ENCODE results near the gene MGMT. TPM values are rescaled to one million over a fixed set of nuclear protein-coding genes. Genes with fewer than 3 reads are reported as not detected.

Gene MGMT
- total RNA-seq, 1 donor from 2014 or later: 29.7 TPM

- no peaks in the 10 kb centered on the region for H3K36me3 ChIP-seq (ENCODE audit: control insufficient read depth in 3 of 3, insufficient read depth in 3 of 3, low read length in 3 of 3)
- H3K4me3 ChIP-seq (ENCODE audit: low read length in 3 of 3): no peak overlapping the region
- H3K27ac ChIP-seq (ENCODE audit: low read depth, low read length): no peak overlapping the region
- no peaks in the 10 kb centered on the region for H3K4me1 ChIP-seq (ENCODE audit: control insufficient read depth in 3 of 3, insufficient read depth in 3 of 3, low read length in 3 of 3)
- no peak overlapping the region for H3K9ac ChIP-seq (ENCODE audit: low read depth in 1 of 3, low read length in 3 of 3)
- no peaks in the 10 kb centered on the region for H3K27me3 ChIP-seq (ENCODE audit: control insufficient read depth in 3 of 3, insufficient read depth in 3 of 3, low read length in 3 of 3)
- H3K9me3 ChIP-seq (ENCODE audit: control insufficient read depth in 3 of 3, low read length in 3 of 3): no peaks in the 10 kb centered on the region
Measured at GRCh38 chr10:129622736-129623135, 155.7 kb downstream of the MGMT start.

GRCh38 chr10:129624526-129624925, 157.5 kb downstream of the MGMT start:
- H3K4me1 ChIP-seq (ENCODE audit: control insufficient read depth in 3 of 3, insufficient read depth in 3 of 3, low read length in 3 of 3): peaks cover 0 to 9% (median 4%) of the 10 kb centered on the region in 3 donors
- H3K9ac ChIP-seq (ENCODE audit: low read depth in 1 of 3, low read length in 3 of 3): no peak overlapping the region
- H3K27ac ChIP-seq (ENCODE audit: low read depth, low read length): no peak overlapping the region
- H3K9me3 ChIP-seq (ENCODE audit: control insufficient read depth in 3 of 3, low read length in 3 of 3): no peaks in the 10 kb centered on the region
- no peak overlapping the region for H3K4me3 ChIP-seq (ENCODE audit: low read length in 3 of 3)
- H3K27me3 ChIP-seq (ENCODE audit: control insufficient read depth in 3 of 3, insufficient read depth in 3 of 3, low read length in 3 of 3): no peaks in the 10 kb centered on the region
- no peaks in the 10 kb centered on the region for H3K36me3 ChIP-seq (ENCODE audit: control insufficient read depth in 3 of 3, insufficient read depth in 3 of 3, low read length in 3 of 3)

DNA sequence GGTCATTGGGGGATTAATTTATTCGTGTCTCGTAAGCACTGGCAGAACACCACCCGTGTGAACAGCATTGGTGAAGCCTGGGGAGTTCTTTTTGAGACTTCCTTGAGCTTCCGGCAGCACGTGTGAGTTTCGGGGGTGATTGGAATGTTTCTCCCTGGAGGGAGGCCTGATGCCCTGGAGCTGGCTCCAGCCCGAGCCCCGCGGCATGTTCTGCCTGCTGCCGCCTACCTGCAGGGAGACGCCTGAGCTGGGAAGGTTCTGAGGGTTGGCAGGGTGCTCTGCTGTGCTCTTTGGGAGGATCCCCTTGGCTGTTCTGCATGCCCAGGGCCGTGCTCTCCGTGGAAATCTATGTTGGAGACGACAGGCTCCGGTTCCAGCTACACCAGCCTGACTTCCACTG, 159.3 kb downstream of the MGMT start:
- Histone ChIP-seq H3K4me3 (ENCODE audit: low read length in 3 of 3) (no peak overlapping the region), H3K36me3 (ENCODE audit: control insufficient read depth in 3 of 3, insufficient read depth in 3 of 3, low read length in 3 of 3) (no peaks in the 10 kb centered on the region), H3K27ac (ENCODE audit: low read depth, low read length) (no peak overlapping the region), H3K4me1 (ENCODE audit: control insufficient read depth in 3 of 3, insufficient read depth in 3 of 3, low read length in 3 of 3) (peaks cover 0 to 9% (median 4%) of the 10 kb centered on the region in 3 donors), H3K9ac (ENCODE audit: low read depth in 1 of 3, low read length in 3 of 3) (no peak overlapping the region), H3K9me3 (ENCODE audit: control insufficient read depth in 3 of 3, low read length in 3 of 3) (no peaks in the 10 kb centered on the region), H3K27me3 (ENCODE audit: control insufficient read depth in 3 of 3, insufficient read depth in 3 of 3, low read length in 3 of 3) (no peaks in the 10 kb centered on the region)

DNA sequence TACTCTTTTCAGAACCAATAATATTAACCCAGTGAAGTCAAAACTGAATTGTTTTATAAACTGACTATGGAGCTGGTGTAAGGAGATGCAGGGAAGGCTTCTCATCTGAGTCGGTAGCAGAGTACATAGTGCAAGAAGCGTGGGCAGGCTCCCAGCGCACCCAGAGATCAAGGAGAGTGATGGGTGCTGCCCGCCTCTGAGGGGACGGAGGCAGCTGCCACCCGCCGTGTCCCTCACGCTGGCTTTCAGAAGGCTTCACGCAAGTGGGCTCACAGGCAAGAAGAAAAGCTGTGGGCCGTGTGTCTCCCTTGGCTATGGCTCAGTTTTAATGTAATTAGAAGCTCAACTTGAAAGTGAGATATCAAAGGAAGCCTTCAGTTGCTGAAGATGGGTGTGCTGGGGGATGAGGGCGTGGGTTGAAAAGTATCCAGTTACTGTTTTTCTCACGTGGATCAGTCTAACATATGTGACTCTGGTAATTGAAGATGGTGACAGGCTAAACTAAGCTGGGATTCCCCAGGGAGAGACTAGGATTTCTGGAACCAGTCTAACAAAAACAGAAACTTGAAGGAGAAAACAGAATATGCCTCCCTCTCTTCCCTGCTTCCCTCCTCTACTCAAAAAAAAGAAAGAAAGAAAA, 159.9 kb downstream of the MGMT start:
- Histone ChIP-seq H3K9ac (ENCODE audit: low read depth in 1 of 3, low read length in 3 of 3) (no peak overlapping the region), H3K27ac (ENCODE audit: low read depth, low read length) (no peak overlapping the region), H3K27me3 (ENCODE audit: control insufficient read depth in 3 of 3, insufficient read depth in 3 of 3, low read length in 3 of 3) (no peaks in the 10 kb centered on the region), H3K36me3 (ENCODE audit: control insufficient read depth in 3 of 3, insufficient read depth in 3 of 3, low read length in 3 of 3) (no peaks in the 10 kb centered on the region), H3K9me3 (ENCODE audit: control insufficient read depth in 3 of 3, low read length in 3 of 3) (no peaks in the 10 kb centered on the region), H3K4me1 (ENCODE audit: control insufficient read depth in 3 of 3, insufficient read depth in 3 of 3, low read length in 3 of 3) (peaks cover 0 to 9% (median 4%) of the 10 kb centered on the region in 3 donors), H3K4me3 (ENCODE audit: low read length in 3 of 3) (peak overlapping the region in 1 of 3 donors; percentile 29)

DNA sequence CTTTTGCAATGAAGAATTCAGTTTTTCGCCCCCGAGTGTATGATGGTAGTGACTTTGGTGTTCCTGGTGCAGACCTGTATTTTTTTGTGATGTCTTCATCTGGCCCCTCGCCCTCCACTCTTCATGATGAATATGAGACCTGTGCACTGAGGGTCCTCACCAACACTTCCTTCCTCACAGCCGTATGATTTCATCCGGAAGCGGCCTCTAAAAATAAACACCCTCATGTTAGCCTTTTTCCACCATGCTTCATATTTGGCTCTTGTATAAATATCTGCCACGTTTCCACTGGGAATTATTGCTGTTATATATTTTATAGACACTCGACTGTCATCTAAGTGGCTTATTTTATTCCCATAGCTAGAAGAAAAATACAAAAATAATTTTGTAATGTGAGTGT, 160.4 kb downstream of the MGMT start:
- Histone ChIP-seq H3K27ac (ENCODE audit: low read depth, low read length) (no peak overlapping the region), H3K9ac (ENCODE audit: low read depth in 1 of 3, low read length in 3 of 3) (no peak overlapping the region), H3K9me3 (ENCODE audit: control insufficient read depth in 3 of 3, low read length in 3 of 3) (no peaks in the 10 kb centered on the region), H3K4me3 (ENCODE audit: low read length in 3 of 3) (peak overlapping the region in 1 of 3 donors; percentile 3), H3K27me3 (ENCODE audit: control insufficient read depth in 3 of 3, insufficient read depth in 3 of 3, low read length in 3 of 3) (no peaks in the 10 kb centered on the region), H3K36me3 (ENCODE audit: control insufficient read depth in 3 of 3, insufficient read depth in 3 of 3, low read length in 3 of 3) (no peaks in the 10 kb centered on the region), H3K4me1 (ENCODE audit: control insufficient read depth in 3 of 3, insufficient read depth in 3 of 3, low read length in 3 of 3) (peaks cover 0 to 9% (median 4%) of the 10 kb centered on the region in 3 donors)

GRCh38 chr10:129628823-129629222, 161.8 kb downstream of the MGMT start:
- Histone ChIP-seq H3K9me3 (ENCODE audit: control insufficient read depth in 3 of 3, low read length in 3 of 3) (peaks cover 0 to under 1% (median 0%) of the 10 kb centered on the region in 3 donors), H3K9ac (ENCODE audit: low read depth in 1 of 3, low read length in 3 of 3) (no peak overlapping the region), H3K27ac (ENCODE audit: low read depth, low read length) (no peak overlapping the region), H3K4me1 (ENCODE audit: control insufficient read depth in 3 of 3, insufficient read depth in 3 of 3, low read length in 3 of 3) (peaks cover 0 to 9% (median 4%) of the 10 kb centered on the region in 3 donors), H3K27me3 (ENCODE audit: control insufficient read depth in 3 of 3, insufficient read depth in 3 of 3, low read length in 3 of 3) (no peaks in the 10 kb centered on the region), H3K36me3 (ENCODE audit: control insufficient read depth in 3 of 3, insufficient read depth in 3 of 3, low read length in 3 of 3) (no peaks in the 10 kb centered on the region), H3K4me3 (ENCODE audit: low read length in 3 of 3) (peak overlapping the region in 1 of 3 donors; percentile 7)

GRCh38 chr10:129629911-129630310, 162.9 kb downstream of the MGMT start:
- H3K36me3 ChIP-seq (ENCODE audit: control insufficient read depth in 3 of 3, insufficient read depth in 3 of 3, low read length in 3 of 3): no peaks in the 10 kb centered on the region
- H3K27me3 ChIP-seq (ENCODE audit: control insufficient read depth in 3 of 3, insufficient read depth in 3 of 3, low read length in 3 of 3): no peaks in the 10 kb centered on the region
- peaks cover 0 to 9% (median 4%) of the 10 kb centered on the region in 3 donors for H3K4me1 ChIP-seq (ENCODE audit: control insufficient read depth in 3 of 3, insufficient read depth in 3 of 3, low read length in 3 of 3)
- H3K9ac ChIP-seq (ENCODE audit: low read depth in 1 of 3, low read length in 3 of 3): no peak overlapping the region
- peaks cover 0 to 5% (median 3%) of the 10 kb centered on the region in 3 donors for H3K9me3 ChIP-seq (ENCODE audit: control insufficient read depth in 3 of 3, low read length in 3 of 3)
- H3K27ac ChIP-seq (ENCODE audit: low read depth, low read length): no peak overlapping the region
- H3K4me3 ChIP-seq (ENCODE audit: low read length in 3 of 3): no peak overlapping the region

GRCh38 chr10:129631006-129631405, 164.0 kb downstream of the MGMT start:
- Histone ChIP-seq H3K4me1 (ENCODE audit: control insufficient read depth in 3 of 3, insufficient read depth in 3 of 3, low read length in 3 of 3) (peaks cover 0 to 9% (median 4%) of the 10 kb centered on the region in 3 donors), H3K36me3 (ENCODE audit: control insufficient read depth in 3 of 3, insufficient read depth in 3 of 3, low read length in 3 of 3) (no peaks in the 10 kb centered on the region), H3K27ac (ENCODE audit: low read depth, low read length) (no peak overlapping the region), H3K27me3 (ENCODE audit: control insufficient read depth in 3 of 3, insufficient read depth in 3 of 3, low read length in 3 of 3) (no peaks in the 10 kb centered on the region), H3K9me3 (ENCODE audit: control insufficient read depth in 3 of 3, low read length in 3 of 3) (peaks cover 0 to 5% (median 3%) of the 10 kb centered on the region in 3 donors), H3K9ac (ENCODE audit: low read depth in 1 of 3, low read length in 3 of 3) (no peak overlapping the region), H3K4me3 (ENCODE audit: low read length in 3 of 3) (no peak overlapping the region)

DNA sequence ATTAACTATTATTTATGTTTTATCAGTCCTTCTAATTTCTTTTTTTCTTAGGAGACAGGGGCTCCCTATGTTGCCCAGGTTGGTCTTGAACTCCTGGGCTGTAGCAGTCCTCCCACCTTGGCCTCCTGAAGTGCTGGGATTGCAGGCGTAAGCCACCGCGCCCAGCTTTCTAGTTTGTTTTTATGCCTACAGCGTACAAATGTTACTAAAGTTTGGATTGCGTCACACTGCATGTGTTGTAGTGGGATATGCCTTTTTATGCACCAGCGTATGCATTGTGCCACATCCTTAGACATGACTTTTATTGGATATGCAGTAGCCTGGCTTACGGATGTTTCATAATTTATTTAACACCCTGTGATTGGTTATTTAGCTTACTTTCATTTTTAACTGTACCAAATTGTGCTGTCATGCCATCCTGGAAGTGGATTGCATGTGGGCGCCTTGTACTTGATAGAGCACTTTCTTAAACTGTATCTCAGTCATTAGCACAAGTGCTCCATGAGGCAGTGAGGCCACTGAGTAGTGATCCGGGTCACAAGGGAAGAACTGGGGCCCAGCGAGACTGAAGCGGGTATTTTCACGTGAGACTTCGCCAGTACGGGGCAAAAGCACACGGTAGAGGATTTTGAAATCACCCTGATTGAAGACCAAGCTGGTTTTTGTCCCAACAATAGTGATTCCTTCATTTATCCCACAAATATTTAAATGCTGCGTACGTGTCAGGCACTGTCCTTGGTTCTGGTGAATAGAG, 165.0 kb downstream of the MGMT start:
- Histone ChIP-seq H3K4me3 (ENCODE audit: low read length in 3 of 3) (no peak overlapping the region), H3K27ac (ENCODE audit: low read depth, low read length) (no peak overlapping the region), H3K9me3 (ENCODE audit: control insufficient read depth in 3 of 3, low read length in 3 of 3) (peaks cover 0 to 5% (median 3%) of the 10 kb centered on the region in 3 donors), H3K4me1 (ENCODE audit: control insufficient read depth in 3 of 3, insufficient read depth in 3 of 3, low read length in 3 of 3) (peaks cover 0 to 9% (median 4%) of the 10 kb centered on the region in 3 donors), H3K9ac (ENCODE audit: low read depth in 1 of 3, low read length in 3 of 3) (no peak overlapping the region), H3K27me3 (ENCODE audit: control insufficient read depth in 3 of 3, insufficient read depth in 3 of 3, low read length in 3 of 3) (no peaks in the 10 kb centered on the region), H3K36me3 (ENCODE audit: control insufficient read depth in 3 of 3, insufficient read depth in 3 of 3, low read length in 3 of 3) (no peaks in the 10 kb centered on the region)

DNA sequence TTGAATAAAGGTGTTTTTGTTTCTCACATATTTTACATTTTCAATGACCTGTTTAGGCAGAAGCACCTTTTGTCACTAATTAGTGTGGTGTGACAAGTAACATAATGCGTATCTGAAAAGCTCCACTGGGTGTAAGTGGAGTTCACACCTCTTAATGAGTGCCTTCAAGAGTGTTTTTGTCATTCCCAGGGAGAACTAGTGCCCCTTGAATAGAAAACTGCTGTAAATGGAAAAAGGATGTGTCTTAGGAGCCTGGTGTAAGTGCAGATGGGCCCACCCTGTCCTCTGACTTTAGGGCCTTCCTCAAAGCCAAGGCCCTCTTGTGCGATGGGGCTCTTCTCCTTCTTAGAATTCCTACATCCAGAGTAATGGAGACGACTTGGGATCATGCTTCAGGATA, 170.0 kb downstream of the MGMT start:
- Histone ChIP-seq H3K4me1 (ENCODE audit: control insufficient read depth in 3 of 3, insufficient read depth in 3 of 3, low read length in 3 of 3) (no peaks in the 10 kb centered on the region), H3K9me3 (ENCODE audit: control insufficient read depth in 3 of 3, low read length in 3 of 3) (peaks cover 0 to 5% (median 3%) of the 10 kb centered on the region in 3 donors), H3K9ac (ENCODE audit: low read depth in 1 of 3, low read length in 3 of 3) (no peak overlapping the region), H3K27me3 (ENCODE audit: control insufficient read depth in 3 of 3, insufficient read depth in 3 of 3, low read length in 3 of 3) (no peaks in the 10 kb centered on the region), H3K27ac (ENCODE audit: low read depth, low read length) (no peak overlapping the region), H3K36me3 (ENCODE audit: control insufficient read depth in 3 of 3, insufficient read depth in 3 of 3, low read length in 3 of 3) (no peaks in the 10 kb centered on the region), H3K4me3 (ENCODE audit: low read length in 3 of 3) (no peak overlapping the region)

Data from skeletal muscle tissue (tissue), 4 donors.